CD4-positive, alpha-beta T cell (primary cell): ENCODE data around the gene NSD2. TPM values are rescaled to one million over a fixed set of nuclear protein-coding genes. Genes with fewer than 3 reads are reported as not detected.

Experiments
- ATAC-seq: fragments of 200-7000 bp; cut with Tn5 transposase; one replicate; pipeline ENCODE4 v1.10.0; 2022; ENCODE audit warnings: mild to moderate bottlenecking; ENCODE audit not compliant: poor library complexity
- CTCF ChIA-PET: fragments of 350-600 bp; sonication (Branson Sonifier 250); formaldehyde crosslinking; loops from one replicate; lab custom pipeline; 2021; ENCODE audit warnings: antibody characterized with exemption, inconsistent platforms; lab: Charles Lee
- POLR2A ChIA-PET: fragments of 350-600 bp; sonication (Branson Sonifier 250); formaldehyde crosslinking; loops from one replicate; lab custom pipeline; 2021; ENCODE audit warnings: antibody characterized with exemption, inconsistent platforms; lab: Charles Lee
- DNase-seq, 14 experiments: peaks; one replicate each; pipeline ENCODE4 v3.0.0-alpha.2; 2013 to 2020; ENCODE audit warnings: mixed read lengths in 2 of 14
- H3K27ac ChIP-seq, 2 donors: one replicate each; pipeline versions ENCODE4 v1.5.1 to v1.7.0; 2013; ENCODE audit warnings: low read length in 2 of 2, low read depth in 1 of 2, mild to moderate bottlenecking in 1 of 2
- H3K27me3 ChIP-seq, 2 experiments: 1 replicate in 1 of 2; 2 replicates in 1 of 2; pipeline versions ENCODE4 v1.6.1 to v1.7.0; 2013; ENCODE audit warnings: low read length in 2 of 2, control low read depth in 1 of 2, mild to moderate bottlenecking in 1 of 2, moderate library complexity in 1 of 2; ENCODE audit not compliant: insufficient read depth in 2 of 2, control insufficient read depth in 1 of 2
- H3K36me3 ChIP-seq: one replicate; pipeline ENCODE4 v1.6.1; 2013; ENCODE audit warnings: low read length, control low read depth; ENCODE audit not compliant: insufficient read depth
- H3K4me1 ChIP-seq: one replicate; pipeline ENCODE4 v1.6.1; 2013; ENCODE audit warnings: low read length, control low read depth; ENCODE audit not compliant: insufficient read depth
- H3K4me3 ChIP-seq: one replicate; pipeline ENCODE4 v1.5.1; 2013; ENCODE audit warnings: mild to moderate bottlenecking, low read length, moderate library complexity
- H3K9me3 ChIP-seq, 2 experiments: 1 replicate in 1 of 2; 2 replicates in 1 of 2; pipeline versions ENCODE4 v1.6.1 to v1.7.0; 2013; ENCODE audit warnings: low read length in 2 of 2, mild to moderate bottlenecking in 2 of 2, control low read depth in 1 of 2, moderate library complexity in 1 of 2; ENCODE audit not compliant: control insufficient read depth in 1 of 2, insufficient read depth in 1 of 2
- H3K27ac Mint-ChIP-seq: one replicate; pipeline ENCODE4 v1.8.0; 2020; ENCODE audit warnings: mixed read lengths
- H3K27me3 Mint-ChIP-seq: one replicate; pipeline ENCODE4 v1.8.0; 2021; ENCODE audit warnings: mixed read lengths
- H3K36me3 Mint-ChIP-seq: one replicate; pipeline ENCODE4 v1.8.0; 2021; ENCODE audit warnings: low read depth, mixed read lengths
- H3K4me1 Mint-ChIP-seq: one replicate; pipeline ENCODE4 v1.8.0; 2021; ENCODE audit warnings: low read depth, mixed read lengths
- H3K4me3 Mint-ChIP-seq: one replicate; pipeline ENCODE4 v1.8.0; 2020; ENCODE audit warnings: mild to moderate bottlenecking, mixed read lengths
- H3K9me3 Mint-ChIP-seq: one replicate; pipeline ENCODE4 v1.8.0; 2020; ENCODE audit warnings: mixed read lengths
- CTCF ChIP-seq: fragments of 200-600 bp; IDR thresholded peaks from one replicate; pipeline ENCODE4 v1.8.0; 2022; ENCODE audit warnings: antibody characterized with exemption, mild to moderate bottlenecking
- intact Hi-C, 2 experiments: fragments of 100-400 bp; cut with DNase I in 1 of 2; cut with micrococcal nuclease in 1 of 2; formaldehyde crosslinking; loops; one replicate each; pipeline versions ENCODE4 v1.15.1 to v1.9.0; 2023 to 2025; cut with DNase I, micrococcal nuclease
- total RNA-seq, 174 experiments: library from RNA in 2 of 174; stranded (reverse) in 2 of 174; gene quantifications; one replicate each; pipeline ENCODE4 v1.2.3 and lab custom pipeline; 2021 to 2026

NSD2 gene
- total RNA-seq, 2 experiments from 2014 or later, result 42.4 to 45.8 TPM

- Mint-ChIP-seq H3K27ac (no peak overlapping the region), H3K4me3 (no peak overlapping the region), H3K27me3 (no peaks in the 10 kb centered on the region), H3K9me3 (no peaks in the 10 kb centered on the region), H3K4me1 (no peaks in the 10 kb centered on the region), H3K36me3 (peaks cover 66% of the 10 kb centered on the region)
- no peak overlapping the region for H3K27ac ChIP-seq
- intact Hi-C loops, result no loop called here
- H3K27me3 ChIP-seq, result no peaks in the 10 kb centered on the region
- H3K9me3 ChIP-seq, result no peaks in the 10 kb centered on the region
- no peaks in the 10 kb centered on the region for H3K4me1 ChIP-seq
- ChIA-PET CTCF (no interaction called here), POLR2A (no interaction called here)
- H3K36me3 ChIP-seq, result peaks cover 60% of the 10 kb centered on the region
- H3K4me3 ChIP-seq, result no peak overlapping the region
- ATAC-seq (no peak), DNase-seq (no peak)
- TF ChIP-seq CTCF, result no peak
Observed at GRCh38 chr4:1962980-1963379, 91.8 kb downstream of the NSD2 start.

- Histone ChIP-seq H3K27me3 (no peaks in the 10 kb centered on the region), H3K27ac (no peak overlapping the region), H3K4me1 (no peaks in the 10 kb centered on the region), H3K9me3 (no peaks in the 10 kb centered on the region), H3K36me3 (peaks cover 47% of the 10 kb centered on the region), H3K4me3 (no peak overlapping the region)
- no peaks in the 10 kb centered on the region for H3K4me1 Mint-ChIP-seq
- intact Hi-C loops, result no loop called here
- ChIA-PET POLR2A (no interaction called here), CTCF (no interaction called here)
- peaks cover 66% of the 10 kb centered on the region for H3K36me3 Mint-ChIP-seq
- no peak overlapping the region for H3K27ac Mint-ChIP-seq
- no peak for DNase-seq
- TF ChIP-seq CTCF, result no peak
- H3K9me3 Mint-ChIP-seq, result no peaks in the 10 kb centered on the region
- H3K27me3 Mint-ChIP-seq, result no peaks in the 10 kb centered on the region
- H3K4me3 Mint-ChIP-seq, result no peak overlapping the region
- ATAC-seq, result no peak
Observed at GRCh38 chr4:1964443-1964842, 93.2 kb downstream of the NSD2 start.

- Histone ChIP-seq H3K27ac (no peak overlapping the region), H3K36me3 (peaks cover 42% of the 10 kb centered on the region), H3K4me3 (no peak overlapping the region), H3K9me3 (no peaks in the 10 kb centered on the region), H3K4me1 (no peaks in the 10 kb centered on the region), H3K27me3 (no peaks in the 10 kb centered on the region)
- Mint-ChIP-seq H3K27me3 (no peaks in the 10 kb centered on the region), H3K4me3 (no peak overlapping the region), H3K36me3 (peaks cover 68% of the 10 kb centered on the region), H3K9me3 (no peaks in the 10 kb centered on the region), H3K27ac (no peak overlapping the region), H3K4me1 (no peaks in the 10 kb centered on the region)
- ATAC-seq, result no peak
- POLR2A ChIA-PET, result no interaction called here
- CTCF ChIA-PET, result no interaction called here
- intact Hi-C loops, result no loop called here
- no peak for TF ChIP-seq CTCF
- no peak for DNase-seq
Observed at GRCh38 chr4:1964971-1965370, 93.8 kb downstream of the NSD2 start.
